ENCODE results near the gene EPN1. TPM values are rescaled to one million over a fixed set of nuclear protein-coding genes. Genes with fewer than 3 reads are reported as not detected.
A peak's percentile ranks its signal among the peaks of the same experiment; 100 is the strongest.

Gene EPN1
- total and polyA plus RNA-seq, 9 of the 15 experiments (the other 6 are each of a cell fraction or from before 2014, with no cell fraction given): 0.08 to 138 (median 12.7) TPM

DNA sequence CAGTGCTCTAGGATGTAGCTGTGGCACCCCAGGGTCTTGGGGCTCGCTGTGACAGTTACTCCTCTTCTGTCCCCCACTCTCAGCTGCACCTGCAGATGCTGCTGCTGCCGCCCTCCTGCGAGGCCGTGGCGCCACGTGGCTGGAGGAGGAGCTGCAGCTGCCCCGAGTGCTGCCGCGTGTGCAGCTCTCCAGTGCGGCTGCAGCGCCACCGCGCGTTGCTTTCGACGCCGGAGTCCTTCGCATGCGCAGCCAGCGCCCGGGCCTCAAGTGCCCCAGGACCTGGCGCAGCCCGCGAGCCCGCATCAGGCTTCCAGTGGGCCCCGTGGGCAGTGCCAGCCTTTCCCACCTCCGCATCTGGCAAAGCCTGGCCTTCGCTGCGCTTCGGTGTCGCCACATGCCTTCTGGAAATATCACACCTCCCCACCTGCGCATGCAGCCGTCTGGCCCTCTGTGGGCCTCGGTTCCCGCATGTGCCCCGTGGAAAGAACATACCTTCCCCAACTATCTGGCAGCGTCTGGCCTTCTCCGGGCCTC, 34.9 kb upstream of the EPN1 start (continued):
- TF ChIP-seq, protein P1, sequence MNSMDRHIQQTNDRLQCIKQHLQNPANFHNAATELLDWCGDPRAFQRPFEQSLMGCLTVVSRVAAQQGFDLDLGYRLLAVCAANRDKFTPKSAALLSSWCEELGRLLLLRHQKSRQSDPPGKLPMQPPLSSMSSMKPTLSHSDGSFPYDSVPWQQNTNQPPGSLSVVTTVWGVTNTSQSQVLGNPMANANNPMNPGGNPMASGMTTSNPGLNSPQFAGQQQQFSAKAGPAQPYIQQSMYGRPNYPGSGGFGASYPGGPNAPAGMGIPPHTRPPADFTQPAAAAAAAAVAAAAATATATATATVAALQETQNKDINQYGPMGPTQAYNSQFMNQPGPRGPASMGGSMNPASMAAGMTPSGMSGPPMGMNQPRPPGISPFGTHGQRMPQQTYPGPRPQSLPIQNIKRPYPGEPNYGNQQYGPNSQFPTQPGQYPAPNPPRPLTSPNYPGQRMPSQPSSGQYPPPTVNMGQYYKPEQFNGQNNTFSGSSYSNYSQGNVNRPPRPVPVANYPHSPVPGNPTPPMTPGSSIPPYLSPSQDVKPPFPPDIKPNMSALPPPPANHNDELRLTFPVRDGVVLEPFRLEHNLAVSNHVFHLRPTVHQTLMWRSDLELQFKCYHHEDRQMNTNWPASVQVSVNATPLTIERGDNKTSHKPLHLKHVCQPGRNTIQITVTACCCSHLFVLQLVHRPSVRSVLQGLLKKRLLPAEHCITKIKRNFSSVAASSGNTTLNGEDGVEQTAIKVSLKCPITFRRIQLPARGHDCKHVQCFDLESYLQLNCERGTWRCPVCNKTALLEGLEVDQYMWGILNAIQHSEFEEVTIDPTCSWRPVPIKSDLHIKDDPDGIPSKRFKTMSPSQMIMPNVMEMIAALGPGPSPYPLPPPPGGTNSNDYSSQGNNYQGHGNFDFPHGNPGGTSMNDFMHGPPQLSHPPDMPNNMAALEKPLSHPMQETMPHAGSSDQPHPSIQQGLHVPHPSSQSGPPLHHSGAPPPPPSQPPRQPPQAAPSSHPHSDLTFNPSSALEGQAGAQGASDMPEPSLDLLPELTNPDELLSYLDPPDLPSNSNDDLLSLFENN (IDR thresholded peaks at IDR 0.05; ENCODE audit: low read depth in 2 of 2, low read length in 2 of 2): no peak
- TF ChIP-seq BRD4 (IDR thresholded peaks at IDR 0.05) (no peak), RBBP5 (IDR thresholded peaks at IDR 0.05; ENCODE audit: borderline replicate concordance, insufficient read depth, low read length, poor library complexity, severe bottlenecking) (no peak), ZNF146 (CRISPR knock-in tag; IDR thresholded peaks at IDR 0.05; ENCODE audit: unreplicated experiment) (no peak), MAX (CRISPR knock-in tag; IDR thresholded peaks at IDR 0.05) (peak; percentile 100), YY1 (IDR thresholded peaks at IDR 0.05; ENCODE audit: borderline replicate concordance in 1 of 3, control insufficient read depth in 1 of 3, extremely low read depth in 1 of 3, insufficient read depth in 3 of 3, insufficient read length in 1 of 3, insufficient replicate concordance in 2 of 3, low read depth in 1 of 3, low read length in 2 of 3) (no peak), SMARCB1 (IDR thresholded peaks at IDR 0.05; ENCODE audit: insufficient read length, low read depth) (no peak), IRF9 (tag; IDR thresholded peaks at IDR 0.05) (no peak)
- TF ChIP-seq, protein P2, sequence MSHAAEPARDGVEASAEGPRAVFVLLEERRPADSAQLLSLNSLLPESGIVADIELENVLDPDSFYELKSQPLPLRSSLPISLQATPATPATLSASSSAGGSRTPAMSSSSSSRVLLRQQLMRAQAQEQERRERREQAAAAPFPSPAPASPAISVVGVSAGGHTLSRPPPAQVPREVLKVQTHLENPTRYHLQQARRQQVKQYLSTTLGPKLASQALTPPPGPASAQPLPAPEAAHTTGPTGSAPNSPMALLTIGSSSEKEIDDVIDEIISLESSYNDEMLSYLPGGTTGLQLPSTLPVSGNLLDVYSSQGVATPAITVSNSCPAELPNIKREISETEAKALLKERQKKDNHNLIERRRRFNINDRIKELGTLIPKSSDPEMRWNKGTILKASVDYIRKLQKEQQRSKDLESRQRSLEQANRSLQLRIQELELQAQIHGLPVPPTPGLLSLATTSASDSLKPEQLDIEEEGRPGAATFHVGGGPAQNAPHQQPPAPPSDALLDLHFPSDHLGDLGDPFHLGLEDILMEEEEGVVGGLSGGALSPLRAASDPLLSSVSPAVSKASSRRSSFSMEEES (CRISPR knock-in tag; IDR thresholded peaks at IDR 0.05): peak; percentile 5; the same call in 1 of the 2 replicates
- TF ChIP-seq, protein P3, sequence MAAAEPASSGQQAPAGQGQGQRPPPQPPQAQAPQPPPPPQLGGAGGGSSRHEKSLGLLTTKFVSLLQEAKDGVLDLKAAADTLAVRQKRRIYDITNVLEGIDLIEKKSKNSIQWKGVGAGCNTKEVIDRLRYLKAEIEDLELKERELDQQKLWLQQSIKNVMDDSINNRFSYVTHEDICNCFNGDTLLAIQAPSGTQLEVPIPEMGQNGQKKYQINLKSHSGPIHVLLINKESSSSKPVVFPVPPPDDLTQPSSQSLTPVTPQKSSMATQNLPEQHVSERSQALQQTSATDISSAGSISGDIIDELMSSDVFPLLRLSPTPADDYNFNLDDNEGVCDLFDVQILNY (CRISPR knock-in tag; IDR thresholded peaks at IDR 0.05): peak; percentile 99
- TF ChIP-seq, protein P4, sequence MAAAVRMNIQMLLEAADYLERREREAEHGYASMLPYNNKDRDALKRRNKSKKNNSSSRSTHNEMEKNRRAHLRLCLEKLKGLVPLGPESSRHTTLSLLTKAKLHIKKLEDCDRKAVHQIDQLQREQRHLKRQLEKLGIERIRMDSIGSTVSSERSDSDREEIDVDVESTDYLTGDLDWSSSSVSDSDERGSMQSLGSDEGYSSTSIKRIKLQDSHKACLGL (CRISPR knock-in tag; IDR thresholded peaks at IDR 0.05; ENCODE audit: borderline replicate concordance, poor library complexity, severe bottlenecking): no peak
